Lower leg skin (tissue), 4 donors: Measurements from ENCODE around the gene DNAH8. TPM values are rescaled to one million over a fixed set of nuclear protein-coding genes. Genes with fewer than 3 reads are reported as not detected.

Experiments used
- DNase-seq, 2 donors: peaks; one replicate each; pipeline ENCODE4 v3.0.0-alpha.2; 2019; ENCODE audit warnings: low spot score in 2 of 2
- H3K4me3 ChIP-seq: fragments of 200-600 bp; sonication (generic); 2 replicates; pipeline ENCODE4 v1.5.1; 2017; ENCODE audit warnings: mild to moderate bottlenecking, low read depth; ENCODE audit not compliant: poor library complexity, severe bottlenecking
- CTCF ChIP-seq, 3 donors: fragments of 450-650 bp; IDR thresholded peaks; one replicate each; pipeline ENCODE4 v1.5.1; 2016; ENCODE audit warnings: antibody characterized with exemption in 3 of 3, mild to moderate bottlenecking in 3 of 3, moderate library complexity in 2 of 3
- POLR2A ChIP-seq, 2 donors: fragments of 450-650 bp; IDR thresholded peaks; one replicate each; pipeline ENCODE4 v1.6.1; 2016 to 2017; ENCODE audit warnings: antibody characterized with exemption in 2 of 2, mild to moderate bottlenecking in 1 of 2, moderate library complexity in 1 of 2
- WGBS, 2 donors: methylation state at CpG; one replicate each; pipeline ENCODE4 v1.1.5; 2018; 5-methylcytosine and 5-hydroxymethylcytosine counted together
- intact Hi-C: fragments of 100-400 bp; cut with DNase I; formaldehyde crosslinking; loops from one replicate; pipeline ENCODE4 v1.15.0; 2023; ENCODE audit warnings: low total_unique reads
- total RNA-seq, 4 donors: library from RNA; depleted of rRNA; stranded (reverse); fragments of >200 nt; gene quantifications; one replicate each; pipeline ENCODE4 v1.1.0, GENCODE V29; 2016

DNAH8 gene
- total RNA-seq, 4 donors from 2014 or later, result 0.02 to 0.19 (median 0.08) TPM

- 84 to 90% methylated on average over 2 of the region's 2 CpGs for WGBS, 2 donors
- no peak overlapping the region for H3K4me3 ChIP-seq
- TF ChIP-seq CTCF (IDR thresholded peaks at IDR 0.05) (no peak), POLR2A (IDR thresholded peaks at IDR 0.05) (no peak)
- DNase-seq, result no peak
- intact Hi-C loops, result no loop called here
Measured at GRCh38 chr6:38848760-38849159, 133.6 kb downstream of the DNAH8 start.

GRCh38 chr6:38852215-38852614 is 137.1 kb downstream of the DNAH8 start:
- DNase-seq, result no peak
- intact Hi-C loops, result no loop called here
- no peak overlapping the region for H3K4me3 ChIP-seq
- TF ChIP-seq CTCF (IDR thresholded peaks at IDR 0.05), result no peak
- no peak for TF ChIP-seq POLR2A (IDR thresholded peaks at IDR 0.05)
- WGBS, 2 donors, result 76 to 82% methylated on average over 3 of the region's 3 CpGs

DNA sequence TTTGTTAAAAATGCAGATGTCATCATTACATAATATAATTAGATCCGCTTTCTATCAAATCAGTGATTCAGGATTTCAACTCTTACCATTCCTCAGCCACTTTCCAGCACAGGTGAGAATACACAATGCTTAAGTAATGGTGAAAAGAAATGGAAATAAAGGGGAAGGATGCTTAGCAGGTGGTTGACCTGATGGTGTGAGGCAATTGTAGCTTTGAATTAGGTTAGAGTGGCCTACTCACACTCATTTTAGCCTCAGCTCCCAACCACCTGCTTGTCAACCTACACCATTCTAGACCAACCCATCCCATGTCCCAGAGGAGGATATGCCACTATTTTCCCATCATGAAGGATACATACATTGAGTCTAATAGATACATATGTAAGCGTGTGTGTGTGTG is 138.1 kb downstream of the DNAH8 start:
- WGBS, 2 donors, result 96 to 98% methylated on average over 2 of the region's 2 CpGs
- TF ChIP-seq POLR2A (IDR thresholded peaks at IDR 0.05), result no peak
- no peak for TF ChIP-seq CTCF (IDR thresholded peaks at IDR 0.05)
- H3K4me3 ChIP-seq, result no peak overlapping the region
- no peak for DNase-seq
- intact Hi-C loops, result no loop called here

GRCh38 chr6:38856492-38856891 is 141.4 kb downstream of the DNAH8 start:
- intact Hi-C loops, result no loop called here
- no peak overlapping the region for H3K4me3 ChIP-seq
- 74 to 78% methylated on average over 2 of the region's 2 CpGs for WGBS, 2 donors
- no peak for DNase-seq
- TF ChIP-seq POLR2A (IDR thresholded peaks at IDR 0.05) (no peak), CTCF (IDR thresholded peaks at IDR 0.05) (no peak)

GRCh38 chr6:38857815-38858214 is 142.7 kb downstream of the DNAH8 start:
- H3K4me3 ChIP-seq, result no peak overlapping the region
- TF ChIP-seq CTCF (IDR thresholded peaks at IDR 0.05) (no peak), POLR2A (IDR thresholded peaks at IDR 0.05) (no peak)
- 84 to 92% methylated on average over 5 of the region's 5 CpGs for WGBS, 2 donors
- no peak for DNase-seq
- intact Hi-C loops, result no loop called here

DNA sequence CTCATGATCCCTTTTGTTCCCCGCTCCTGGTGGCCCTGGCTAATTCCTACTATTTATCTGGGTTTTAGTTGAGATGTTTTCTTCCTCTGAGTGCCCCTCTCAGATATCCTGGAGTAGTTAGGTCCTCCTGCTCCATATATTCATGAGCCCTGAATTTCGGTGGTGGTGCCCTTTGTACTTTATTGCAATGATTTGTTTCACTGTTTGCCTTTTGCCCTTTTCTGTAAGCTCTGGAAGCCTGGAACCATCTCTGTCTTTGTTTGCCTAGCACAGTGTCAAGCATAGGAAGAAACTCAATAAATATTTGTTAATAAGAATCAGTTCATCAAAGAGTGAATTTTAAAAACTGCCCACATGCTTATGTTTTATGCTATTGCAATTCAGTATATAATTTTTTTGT is 144.9 kb downstream of the DNAH8 start:
- 74 to 87% methylated on average over 2 of the region's 2 CpGs for WGBS, 2 donors
- H3K4me3 ChIP-seq, result no peak overlapping the region
- DNase-seq, result no peak
- TF ChIP-seq POLR2A (IDR thresholded peaks at IDR 0.05), result no peak
- no peak for TF ChIP-seq CTCF (IDR thresholded peaks at IDR 0.05)
- intact Hi-C loops, result no loop called here
